GM12874 (cell line): ENCODE measurements around the gene PRKAR1B.

ENCODE experiments used
- TF ChIP-seq, protein P1 (sequence below): IDR thresholded peaks from 2 replicates; pipeline ENCODE4 v1.5.1; 2011; ENCODE audit warnings: low read depth, mild to moderate bottlenecking, control low read depth, low read length, moderate library complexity; ENCODE audit not compliant: insufficient read depth

The PRKAR1B gene

DNA sequence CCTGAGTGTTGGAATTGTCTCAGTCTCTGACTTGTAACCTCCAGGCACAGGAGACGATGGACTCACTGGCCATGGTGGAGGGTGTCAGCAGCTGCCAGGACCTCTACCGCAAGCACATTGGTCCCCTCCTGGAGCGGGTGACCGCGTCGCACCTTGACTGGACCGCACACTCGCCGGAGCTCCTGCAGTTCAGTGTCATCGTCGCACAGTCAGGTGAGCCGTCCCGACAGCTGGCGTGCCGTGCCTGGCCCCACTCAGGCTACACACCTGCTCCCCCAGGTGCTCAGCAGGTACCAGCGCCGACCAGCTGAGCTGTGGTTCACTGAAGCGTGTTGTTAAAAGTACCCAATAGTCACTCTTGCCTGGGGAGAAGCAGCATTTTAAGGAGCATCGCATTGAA lies 36.7 kb upstream of the PRKAR1B start:
- TF ChIP-seq, protein P1, sequence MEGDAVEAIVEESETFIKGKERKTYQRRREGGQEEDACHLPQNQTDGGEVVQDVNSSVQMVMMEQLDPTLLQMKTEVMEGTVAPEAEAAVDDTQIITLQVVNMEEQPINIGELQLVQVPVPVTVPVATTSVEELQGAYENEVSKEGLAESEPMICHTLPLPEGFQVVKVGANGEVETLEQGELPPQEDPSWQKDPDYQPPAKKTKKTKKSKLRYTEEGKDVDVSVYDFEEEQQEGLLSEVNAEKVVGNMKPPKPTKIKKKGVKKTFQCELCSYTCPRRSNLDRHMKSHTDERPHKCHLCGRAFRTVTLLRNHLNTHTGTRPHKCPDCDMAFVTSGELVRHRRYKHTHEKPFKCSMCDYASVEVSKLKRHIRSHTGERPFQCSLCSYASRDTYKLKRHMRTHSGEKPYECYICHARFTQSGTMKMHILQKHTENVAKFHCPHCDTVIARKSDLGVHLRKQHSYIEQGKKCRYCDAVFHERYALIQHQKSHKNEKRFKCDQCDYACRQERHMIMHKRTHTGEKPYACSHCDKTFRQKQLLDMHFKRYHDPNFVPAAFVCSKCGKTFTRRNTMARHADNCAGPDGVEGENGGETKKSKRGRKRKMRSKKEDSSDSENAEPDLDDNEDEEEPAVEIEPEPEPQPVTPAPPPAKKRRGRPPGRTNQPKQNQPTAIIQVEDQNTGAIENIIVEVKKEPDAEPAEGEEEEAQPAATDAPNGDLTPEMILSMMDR, result no peak

DNA sequence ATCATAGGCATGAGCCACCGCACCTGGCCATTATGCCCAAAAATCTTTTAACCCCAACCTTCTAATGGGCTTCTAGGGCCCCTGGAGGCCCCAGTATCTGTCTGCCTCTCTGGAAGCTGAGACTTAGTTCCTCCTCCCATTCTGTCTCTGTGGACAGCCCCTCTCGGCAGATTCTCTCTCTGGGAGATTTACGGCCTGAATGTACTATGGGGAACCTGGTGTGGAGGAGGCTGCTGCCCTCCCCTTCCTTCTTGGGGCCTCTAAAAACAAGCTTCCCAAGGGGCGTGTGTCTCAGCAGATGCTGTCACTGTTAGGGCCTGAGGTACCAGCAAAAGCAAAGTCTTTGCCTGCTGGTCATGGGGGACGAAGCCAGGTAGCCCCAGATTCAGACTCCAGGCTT lies 35.8 kb upstream of the PRKAR1B start:
- TF ChIP-seq, protein P1, result no peak

DNA sequence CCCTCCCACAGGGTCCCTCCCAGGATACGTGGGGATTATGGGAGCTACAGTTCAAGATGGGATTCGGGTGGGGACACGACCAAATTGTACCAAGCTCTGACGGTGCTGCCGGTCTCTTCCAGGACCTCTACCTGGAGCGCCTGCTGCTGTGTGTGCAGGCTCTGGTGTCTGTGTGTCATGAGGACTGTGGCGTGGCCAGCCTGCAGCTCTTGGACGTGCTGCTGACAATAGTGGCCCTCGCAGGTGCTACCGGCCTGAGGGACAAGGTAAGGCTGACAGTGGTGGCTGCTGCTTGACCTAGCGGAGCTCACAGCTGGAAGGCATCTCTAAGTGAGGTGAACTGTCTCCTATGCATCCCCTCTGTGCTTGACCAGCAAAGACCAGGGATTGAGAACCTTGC lies 34.5 kb upstream of the PRKAR1B start:
- TF ChIP-seq, protein P1, result no peak

DNA sequence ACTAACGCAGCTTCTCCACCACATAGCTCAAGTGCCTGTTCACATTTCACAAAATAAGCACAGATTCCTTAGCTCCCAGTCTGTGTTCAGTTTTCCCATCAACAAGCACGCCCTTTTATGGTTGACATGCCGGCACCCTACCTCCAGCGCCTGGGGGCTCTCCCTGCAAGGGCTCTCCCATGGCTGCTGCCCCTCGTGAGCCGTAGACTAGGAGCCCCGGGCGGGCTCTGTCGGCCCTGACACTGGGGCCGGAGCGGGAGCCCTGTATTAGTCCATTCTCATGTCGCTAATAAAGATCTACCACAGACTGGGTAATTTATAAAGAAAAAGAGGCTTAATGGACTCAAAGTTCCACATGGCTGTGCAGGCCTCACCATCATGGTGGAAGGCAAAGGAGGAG lies 34.0 kb upstream of the PRKAR1B start:
- TF ChIP-seq, protein P1, result no peak

DNA sequence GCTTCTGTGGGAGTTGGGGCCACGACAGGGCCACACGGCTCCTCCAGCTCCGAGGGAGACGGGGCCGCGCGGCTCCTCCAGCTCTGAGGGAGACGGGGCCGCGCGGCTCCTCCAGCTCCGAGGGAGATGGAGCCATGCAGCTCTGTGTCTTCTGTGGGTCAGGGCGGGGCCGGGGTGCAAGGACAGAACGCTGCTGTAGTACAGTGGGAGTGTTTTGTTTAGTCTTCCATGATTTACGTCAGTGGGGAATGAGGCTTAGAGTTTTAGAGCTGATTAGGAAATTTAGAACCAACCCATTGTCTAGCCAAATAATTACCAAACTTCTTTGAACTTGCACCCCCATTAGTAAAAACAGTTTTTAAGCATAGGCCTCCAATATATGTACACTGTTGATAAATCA lies 32.9 kb upstream of the PRKAR1B start:
- TF ChIP-seq, protein P1, result no peak

DNA sequence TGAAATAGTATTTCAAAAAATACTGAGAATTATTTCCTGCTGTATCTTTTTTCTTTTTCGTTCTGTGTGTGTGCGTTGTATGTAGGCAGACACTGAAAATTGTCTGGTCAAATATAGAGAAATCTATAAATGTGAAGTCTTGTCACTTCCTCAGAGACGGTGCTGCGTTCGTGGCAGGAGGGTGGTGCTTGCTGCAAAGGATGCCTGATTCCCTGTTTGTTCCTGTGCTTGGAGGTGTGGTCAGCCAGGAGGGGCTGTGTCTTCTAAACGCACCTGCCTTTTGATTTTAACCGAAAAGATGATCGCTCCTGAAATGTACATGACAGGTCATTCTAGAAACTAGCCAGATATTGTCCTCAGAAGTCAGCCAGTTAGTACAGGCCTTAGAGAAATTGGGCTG lies 32.5 kb upstream of the PRKAR1B start:
- TF ChIP-seq, protein P1, result no peak

DNA sequence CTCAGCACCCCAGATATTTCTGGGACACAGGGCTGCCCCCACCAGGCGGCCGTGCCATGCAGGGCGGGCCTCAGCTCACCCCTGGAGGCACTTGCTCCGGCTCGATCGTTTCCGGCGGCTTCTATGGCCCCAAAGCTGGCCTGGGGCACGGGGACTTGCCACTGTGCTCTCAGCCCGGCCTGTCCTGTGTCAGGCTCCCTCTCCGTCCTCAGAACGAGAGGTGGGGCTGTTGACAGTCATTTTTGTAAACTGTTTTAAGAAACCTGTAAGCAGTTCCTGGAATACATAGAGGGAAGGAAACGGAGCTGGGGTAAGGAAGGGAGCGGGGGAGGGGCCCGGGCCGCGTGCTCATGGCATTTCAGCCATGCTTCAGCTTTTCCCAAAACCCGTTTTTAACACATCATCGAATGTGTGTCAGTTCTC lies 30.7 kb upstream of the PRKAR1B start:
- TF ChIP-seq, protein P1, result no peak
